A204.1 (cell line): Measurements from ENCODE around the gene RGS6.

Experiments used
- FAIRE-seq: peaks from 2 replicates; lab custom pipeline; 2012; peaks lifted over from hg19 to GRCh38; lab: Jason Lieb, UNC

Gene RGS6

GRCh38 chr14:72404998-72405397, 472.8 kb downstream of the RGS6 start:
- no peak for FAIRE-seq

- FAIRE-seq, result no peak
These were observed 475.8 kb downstream of the RGS6 start for GRCh38 chr14:72408020-72408419.

- FAIRE-seq, result no peak
These were observed 476.8 kb downstream of the RGS6 start for GRCh38 chr14:72409047-72409446.

GRCh38 chr14:72416081-72416849, 484.0 kb downstream of the RGS6 start:
- no peak for FAIRE-seq

- FAIRE-seq, result no peak
These were observed 484.7 kb downstream of the RGS6 start for GRCh38 chr14:72416892-72417291.

GRCh38 chr14:72418806-72419205, 486.6 kb downstream of the RGS6 start:
- no peak for FAIRE-seq

GRCh38 chr14:72419226-72419775, 487.1 kb downstream of the RGS6 start:
- FAIRE-seq, result no peak

- peak; percentile 87 for FAIRE-seq
These were observed 488.7 kb downstream of the RGS6 start for GRCh38 chr14:72420749-72421474.

GRCh38 chr14:72423957-72424356, 491.7 kb downstream of the RGS6 start:
- FAIRE-seq, result no peak

- no peak for FAIRE-seq
These were observed 498.2 kb downstream of the RGS6 start for GRCh38 chr14:72430457-72430856.

GRCh38 chr14:72432748-72433147, 500.5 kb downstream of the RGS6 start:
- FAIRE-seq, result no peak

GRCh38 chr14:72433511-72433910, 501.3 kb downstream of the RGS6 start:
- FAIRE-seq, result no peak

GRCh38 chr14:72434856-72435255, 502.6 kb downstream of the RGS6 start:
- FAIRE-seq, result no peak

- FAIRE-seq, result no peak
These were observed 507.5 kb downstream of the RGS6 start for GRCh38 chr14:72439707-72440106.

GRCh38 chr14:72443256-72443655, 511.0 kb downstream of the RGS6 start:
- no peak for FAIRE-seq

GRCh38 chr14:72443991-72444441, 511.8 kb downstream of the RGS6 start:
- FAIRE-seq, result no peak

GRCh38 chr14:72444701-72445100, 512.5 kb downstream of the RGS6 start:
- FAIRE-seq, result no peak

- FAIRE-seq, result no peak
These were observed 516.0 kb downstream of the RGS6 start for GRCh38 chr14:72448212-72448611.

- FAIRE-seq, result no peak
These were observed 518.3 kb downstream of the RGS6 start for GRCh38 chr14:72450473-72451044.

- FAIRE-seq, result no peak
These were observed 519.1 kb downstream of the RGS6 start for GRCh38 chr14:72451054-72451972.

GRCh38 chr14:72452774-72453173, 520.5 kb downstream of the RGS6 start:
- no peak for FAIRE-seq
